ENCODE data around the gene ELP5.
"Not testable (repeated sequence)": the region's sequence is repeated elsewhere in the genome, so short reads cannot be mapped to it uniquely, and the experiment has no call there.

GRCh38 chr17:7243838-7244237, 8.2 kb upstream of the ELP5 start:
- TF ChIP-seq, protein P1, sequence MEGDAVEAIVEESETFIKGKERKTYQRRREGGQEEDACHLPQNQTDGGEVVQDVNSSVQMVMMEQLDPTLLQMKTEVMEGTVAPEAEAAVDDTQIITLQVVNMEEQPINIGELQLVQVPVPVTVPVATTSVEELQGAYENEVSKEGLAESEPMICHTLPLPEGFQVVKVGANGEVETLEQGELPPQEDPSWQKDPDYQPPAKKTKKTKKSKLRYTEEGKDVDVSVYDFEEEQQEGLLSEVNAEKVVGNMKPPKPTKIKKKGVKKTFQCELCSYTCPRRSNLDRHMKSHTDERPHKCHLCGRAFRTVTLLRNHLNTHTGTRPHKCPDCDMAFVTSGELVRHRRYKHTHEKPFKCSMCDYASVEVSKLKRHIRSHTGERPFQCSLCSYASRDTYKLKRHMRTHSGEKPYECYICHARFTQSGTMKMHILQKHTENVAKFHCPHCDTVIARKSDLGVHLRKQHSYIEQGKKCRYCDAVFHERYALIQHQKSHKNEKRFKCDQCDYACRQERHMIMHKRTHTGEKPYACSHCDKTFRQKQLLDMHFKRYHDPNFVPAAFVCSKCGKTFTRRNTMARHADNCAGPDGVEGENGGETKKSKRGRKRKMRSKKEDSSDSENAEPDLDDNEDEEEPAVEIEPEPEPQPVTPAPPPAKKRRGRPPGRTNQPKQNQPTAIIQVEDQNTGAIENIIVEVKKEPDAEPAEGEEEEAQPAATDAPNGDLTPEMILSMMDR (IDR thresholded peaks at IDR 0.05), result not testable (repeated sequence)
- not testable (repeated sequence) for TF ChIP-seq POLR2A, POLR2AphosphoS5 (IDR thresholded peaks at IDR 0.05)
